ENCODE results near the gene PPM1J.

DNA sequence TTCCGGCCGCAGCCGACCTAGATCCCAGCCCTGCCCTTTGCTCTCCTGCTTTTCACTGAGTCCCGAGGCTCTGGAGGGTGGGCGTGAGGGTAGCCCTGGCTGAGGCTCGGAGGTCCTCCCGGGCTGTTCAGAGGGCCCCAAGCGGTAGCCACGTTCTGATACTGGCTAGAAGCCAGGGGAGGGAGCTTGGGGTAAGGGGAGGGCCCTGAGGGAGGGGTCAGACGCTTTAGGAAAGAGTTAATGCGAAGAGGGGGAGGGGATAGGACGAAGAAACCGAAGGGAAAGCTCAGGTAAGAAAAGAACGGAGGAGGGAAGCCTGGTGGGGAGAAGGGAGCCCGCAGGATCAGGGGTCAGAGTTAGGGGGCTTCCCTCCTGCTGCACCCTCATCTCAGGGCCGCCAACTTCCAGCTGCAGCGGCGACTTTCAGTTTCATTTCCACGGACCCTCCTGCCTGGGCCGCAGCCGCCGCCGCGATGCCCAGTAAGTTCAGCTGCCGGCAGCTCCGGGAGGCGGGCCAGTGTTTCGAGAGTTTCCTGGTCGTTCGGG lies 40.6 kb downstream of the PPM1J start, which contains the start of gene MOV10:
- TF ChIP-seq TCF7L2 (IDR thresholded peaks at IDR 0.05; ENCODE audit: low read depth, low read length) (no peak), POLR2AphosphoS5 (IDR thresholded peaks at IDR 0.05; ENCODE audit: control insufficient read depth, insufficient read depth, low read depth, low read length) (peak; percentile 59), GTF2F1 (IDR thresholded peaks at IDR 0.05; ENCODE audit: low read depth, low read length) (no peak), MAZ (CRISPR knock-in tag; conservative IDR thresholded peaks at IDR 0.05 in 1 of 2, IDR thresholded peaks at IDR 0.05 in 1 of 2) (peak; percentile 71 to 87), EZH2 (IDR thresholded peaks at IDR 0.05; ENCODE audit: borderline replicate concordance, low read depth, low read length) (no peak), ELF4 (CRISPR knock-in tag; IDR thresholded peaks at IDR 0.05) (peak; percentile 85), CREM (IDR thresholded peaks at IDR 0.05; ENCODE audit: low read depth) (no peak; the same call in 1 of the 2 replicates)
